ENCODE data around the gene HMGXB4. TPM values are rescaled to one million over a fixed set of nuclear protein-coding genes. Genes with fewer than 3 reads are reported as not detected.

The HMGXB4 gene
- total and polyA plus RNA-seq, 9 of the 15 experiments (the other 6 are each of a cell fraction or from before 2014, with no cell fraction given): 9.9 to 31.4 (median 24.8) TPM

- peak in 1 of 2 experiments; percentile 79; a peak in 2 of 4 replicates for TF ChIP-seq ZNF639 (CRISPR knock-in tag; conservative IDR thresholded peaks at IDR 0.05 in 1 of 2, IDR thresholded peaks at IDR 0.05 in 1 of 2)
- TF ChIP-seq ZNF175 (CRISPR knock-in tag; IDR thresholded peaks at IDR 0.05; ENCODE audit: low read depth): peak; percentile 46; the same call in 1 of the 2 replicates
- TF ChIP-seq CTBP1 (IDR thresholded peaks at IDR 0.05; ENCODE audit: borderline replicate concordance): peak; percentile 63; the same call in 1 of the 2 replicates
- TF ChIP-seq ZNF561 (CRISPR knock-in tag; conservative IDR thresholded peaks at IDR 0.05): no peak
- peak; percentile 45 to 60; a peak in 1 of 4 replicates for TF ChIP-seq ARNT (IDR thresholded peaks at IDR 0.05)
- TF ChIP-seq, protein P1, sequence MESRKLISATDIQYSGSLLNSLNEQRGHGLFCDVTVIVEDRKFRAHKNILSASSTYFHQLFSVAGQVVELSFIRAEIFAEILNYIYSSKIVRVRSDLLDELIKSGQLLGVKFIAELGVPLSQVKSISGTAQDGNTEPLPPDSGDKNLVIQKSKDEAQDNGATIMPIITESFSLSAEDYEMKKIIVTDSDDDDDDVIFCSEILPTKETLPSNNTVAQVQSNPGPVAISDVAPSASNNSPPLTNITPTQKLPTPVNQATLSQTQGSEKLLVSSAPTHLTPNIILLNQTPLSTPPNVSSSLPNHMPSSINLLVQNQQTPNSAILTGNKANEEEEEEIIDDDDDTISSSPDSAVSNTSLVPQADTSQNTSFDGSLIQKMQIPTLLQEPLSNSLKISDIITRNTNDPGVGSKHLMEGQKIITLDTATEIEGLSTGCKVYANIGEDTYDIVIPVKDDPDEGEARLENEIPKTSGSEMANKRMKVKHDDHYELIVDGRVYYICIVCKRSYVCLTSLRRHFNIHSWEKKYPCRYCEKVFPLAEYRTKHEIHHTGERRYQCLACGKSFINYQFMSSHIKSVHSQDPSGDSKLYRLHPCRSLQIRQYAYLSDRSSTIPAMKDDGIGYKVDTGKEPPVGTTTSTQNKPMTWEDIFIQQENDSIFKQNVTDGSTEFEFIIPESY (CRISPR knock-in tag; IDR thresholded peaks at IDR 0.05): no peak
- peak; percentile 98 for TF ChIP-seq TEAD4 (IDR thresholded peaks at IDR 0.05; ENCODE audit: low read length)
- no peak; the same call in 1 of the 2 replicates for TF ChIP-seq TEAD4 (CRISPR knock-in tag; IDR thresholded peaks at IDR 0.05; ENCODE audit: borderline replicate concordance)
- TF ChIP-seq DACH1 (IDR thresholded peaks at IDR 0.05; ENCODE audit: partially characterized antibody): peak; percentile 81
- TF ChIP-seq ZNF197 (CRISPR knock-in tag; IDR thresholded peaks at IDR 0.05; ENCODE audit: low read depth): no peak
- TF ChIP-seq MTA3 (IDR thresholded peaks at IDR 0.05; ENCODE audit: borderline replicate concordance): peak; percentile 54; the same call in 1 of the 2 replicates
- TF ChIP-seq KLF16 (IDR thresholded peaks at IDR 0.05): peak; percentile 95
- TF ChIP-seq, protein P2, sequence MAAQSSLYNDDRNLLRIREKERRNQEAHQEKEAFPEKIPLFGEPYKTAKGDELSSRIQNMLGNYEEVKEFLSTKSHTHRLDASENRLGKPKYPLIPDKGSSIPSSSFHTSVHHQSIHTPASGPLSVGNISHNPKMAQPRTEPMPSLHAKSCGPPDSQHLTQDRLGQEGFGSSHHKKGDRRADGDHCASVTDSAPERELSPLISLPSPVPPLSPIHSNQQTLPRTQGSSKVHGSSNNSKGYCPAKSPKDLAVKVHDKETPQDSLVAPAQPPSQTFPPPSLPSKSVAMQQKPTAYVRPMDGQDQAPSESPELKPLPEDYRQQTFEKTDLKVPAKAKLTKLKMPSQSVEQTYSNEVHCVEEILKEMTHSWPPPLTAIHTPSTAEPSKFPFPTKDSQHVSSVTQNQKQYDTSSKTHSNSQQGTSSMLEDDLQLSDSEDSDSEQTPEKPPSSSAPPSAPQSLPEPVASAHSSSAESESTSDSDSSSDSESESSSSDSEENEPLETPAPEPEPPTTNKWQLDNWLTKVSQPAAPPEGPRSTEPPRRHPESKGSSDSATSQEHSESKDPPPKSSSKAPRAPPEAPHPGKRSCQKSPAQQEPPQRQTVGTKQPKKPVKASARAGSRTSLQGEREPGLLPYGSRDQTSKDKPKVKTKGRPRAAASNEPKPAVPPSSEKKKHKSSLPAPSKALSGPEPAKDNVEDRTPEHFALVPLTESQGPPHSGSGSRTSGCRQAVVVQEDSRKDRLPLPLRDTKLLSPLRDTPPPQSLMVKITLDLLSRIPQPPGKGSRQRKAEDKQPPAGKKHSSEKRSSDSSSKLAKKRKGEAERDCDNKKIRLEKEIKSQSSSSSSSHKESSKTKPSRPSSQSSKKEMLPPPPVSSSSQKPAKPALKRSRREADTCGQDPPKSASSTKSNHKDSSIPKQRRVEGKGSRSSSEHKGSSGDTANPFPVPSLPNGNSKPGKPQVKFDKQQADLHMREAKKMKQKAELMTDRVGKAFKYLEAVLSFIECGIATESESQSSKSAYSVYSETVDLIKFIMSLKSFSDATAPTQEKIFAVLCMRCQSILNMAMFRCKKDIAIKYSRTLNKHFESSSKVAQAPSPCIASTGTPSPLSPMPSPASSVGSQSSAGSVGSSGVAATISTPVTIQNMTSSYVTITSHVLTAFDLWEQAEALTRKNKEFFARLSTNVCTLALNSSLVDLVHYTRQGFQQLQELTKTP (IDR thresholded peaks at IDR 0.05; ENCODE audit: low read depth in 1 of 2, partially characterized antibody in 2 of 2): peak in 1 of 2 experiments; percentile 85
- TF ChIP-seq, protein P3, sequence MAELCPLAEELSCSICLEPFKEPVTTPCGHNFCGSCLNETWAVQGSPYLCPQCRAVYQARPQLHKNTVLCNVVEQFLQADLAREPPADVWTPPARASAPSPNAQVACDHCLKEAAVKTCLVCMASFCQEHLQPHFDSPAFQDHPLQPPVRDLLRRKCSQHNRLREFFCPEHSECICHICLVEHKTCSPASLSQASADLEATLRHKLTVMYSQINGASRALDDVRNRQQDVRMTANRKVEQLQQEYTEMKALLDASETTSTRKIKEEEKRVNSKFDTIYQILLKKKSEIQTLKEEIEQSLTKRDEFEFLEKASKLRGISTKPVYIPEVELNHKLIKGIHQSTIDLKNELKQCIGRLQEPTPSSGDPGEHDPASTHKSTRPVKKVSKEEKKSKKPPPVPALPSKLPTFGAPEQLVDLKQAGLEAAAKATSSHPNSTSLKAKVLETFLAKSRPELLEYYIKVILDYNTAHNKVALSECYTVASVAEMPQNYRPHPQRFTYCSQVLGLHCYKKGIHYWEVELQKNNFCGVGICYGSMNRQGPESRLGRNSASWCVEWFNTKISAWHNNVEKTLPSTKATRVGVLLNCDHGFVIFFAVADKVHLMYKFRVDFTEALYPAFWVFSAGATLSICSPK (IDR thresholded peaks at IDR 0.05; ENCODE audit: borderline replicate concordance): no peak
These were observed 45.3 kb upstream of the HMGXB4 start (continued) for GRCh38 chr22:35212009-35212408.
